ENCODE data around the gene NAAA.
A peak's percentile ranks its signal among the peaks of the same experiment; 100 is the strongest.
"Not testable (repeated sequence)": the region's sequence is repeated elsewhere in the genome, so short reads cannot be mapped to it uniquely, and the experiment has no call there.

NAAA gene

DNA sequence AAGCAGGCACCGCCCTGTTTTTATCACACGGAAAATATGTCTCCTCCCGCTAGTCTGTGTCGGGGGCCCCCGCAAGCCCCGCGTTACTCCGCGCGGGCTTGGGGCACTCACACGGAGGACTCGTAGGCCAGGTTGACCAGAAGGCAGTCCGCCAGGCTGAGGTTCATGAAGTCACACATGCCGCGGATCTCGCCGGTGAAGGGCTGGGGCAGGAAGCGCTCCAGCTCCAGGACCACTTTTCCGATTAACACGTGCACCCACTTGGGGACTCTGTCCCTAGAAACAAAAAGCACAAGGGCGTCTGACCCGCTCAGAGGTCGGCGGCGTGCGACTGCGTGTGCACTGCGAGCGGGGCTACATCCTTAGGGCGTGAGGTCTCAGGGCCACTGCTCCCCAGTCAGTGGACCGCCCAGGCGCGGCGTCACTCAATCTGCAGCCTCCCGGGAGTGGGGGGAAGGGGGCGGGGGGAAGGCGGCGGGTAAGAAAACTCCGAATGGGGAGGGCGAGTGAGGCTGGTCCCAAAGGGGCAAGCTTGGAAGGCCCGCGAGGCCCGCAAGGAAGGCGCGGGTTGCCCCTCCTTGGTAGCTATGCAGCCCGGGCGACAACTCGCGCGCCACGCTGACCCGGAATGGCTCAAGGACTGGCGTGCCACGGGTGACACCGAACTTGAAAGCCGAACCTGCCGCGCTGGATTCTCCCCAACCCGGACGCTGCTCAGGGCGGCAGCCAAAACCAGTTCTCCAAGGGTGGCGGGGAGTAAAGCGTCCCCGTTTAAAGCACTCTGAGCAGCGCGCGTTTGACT is 722 bp downstream of the NAAA start:
- Histone ChIP-seq H3K4me1 (ENCODE audit: control insufficient read depth, low read length) (peaks cover 12% of the 10 kb centered on the region), H4K20me1 (ENCODE audit: control insufficient read depth, insufficient read depth, low read depth, low read length) (no peaks in the 10 kb centered on the region), H3K9me2 (replicated peaks; ENCODE audit: control insufficient read depth, low read length) (no peaks in the 10 kb centered on the region), H3K27ac (ENCODE audit: low read depth, low read length) (peak overlapping the region; percentile 23; the same call in 1 of the 2 replicates), H3K4me2 (ENCODE audit: low read length) (peak overlapping the region; percentile 85), H3K36me3 (ENCODE audit: control insufficient read depth, low read length) (no peaks in the 10 kb centered on the region), H3K4me3 (ENCODE audit: low read length) (peak overlapping the region; percentile 84), H3F3A (ENCODE audit: control insufficient read depth, insufficient read depth) (no peaks in the 10 kb centered on the region), H3K79me2 (ENCODE audit: control insufficient read depth, low read length) (no peaks in the 10 kb centered on the region), H3K9me3 (ENCODE audit: control insufficient read depth, insufficient read depth, low read length) (no peaks in the 10 kb centered on the region), H3K27me3 (ENCODE audit: control insufficient read depth, low read length) (no peaks in the 10 kb centered on the region)
- TF ChIP-seq CTCF (IDR thresholded peaks at IDR 0.05; ENCODE audit: low read depth, low read length, poor library complexity, severe bottlenecking) (no peak), EZH2phosphoT487 (IDR thresholded peaks at IDR 0.05; ENCODE audit: borderline replicate concordance, low read length) (no peak)

DNA sequence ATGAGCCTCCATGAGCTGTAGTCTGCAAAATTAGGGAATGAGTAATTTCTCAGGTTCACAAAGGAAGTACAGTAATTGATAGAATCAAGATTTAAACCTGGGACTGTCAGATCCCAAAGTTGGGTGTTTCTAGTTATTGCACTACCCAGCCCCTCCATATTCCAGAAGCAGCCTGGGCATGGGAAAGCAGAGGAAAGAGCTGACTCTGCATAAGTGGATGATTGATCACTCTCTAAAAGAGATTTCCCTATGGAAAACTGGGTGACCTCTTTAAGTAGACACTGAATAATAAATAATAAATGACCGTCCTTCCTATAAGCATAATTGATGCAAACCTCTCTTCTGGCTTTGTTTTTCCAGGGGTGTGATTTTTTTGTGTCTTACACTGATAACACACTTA is 5.2 kb downstream of the NAAA start:
- Histone ChIP-seq H3K79me2 (ENCODE audit: control insufficient read depth, low read length) (no peaks in the 10 kb centered on the region), H3K27ac (ENCODE audit: low read depth, low read length) (no peak overlapping the region), H4K20me1 (ENCODE audit: control insufficient read depth, insufficient read depth, low read depth, low read length) (no peaks in the 10 kb centered on the region), H3K9me3 (ENCODE audit: control insufficient read depth, insufficient read depth, low read length) (no peaks in the 10 kb centered on the region), H3K4me3 (ENCODE audit: low read length) (no peak overlapping the region), H3K4me2 (ENCODE audit: low read length) (no peak overlapping the region), H3K27me3 (ENCODE audit: control insufficient read depth, low read length) (no peaks in the 10 kb centered on the region), H3F3A (ENCODE audit: control insufficient read depth, insufficient read depth) (no peaks in the 10 kb centered on the region), H3K9me2 (replicated peaks; ENCODE audit: control insufficient read depth, low read length) (no peaks in the 10 kb centered on the region), H3K36me3 (ENCODE audit: control insufficient read depth, low read length) (no peaks in the 10 kb centered on the region; the same call in 1 of the 2 replicates), H3K4me1 (ENCODE audit: control insufficient read depth, low read length) (peaks cover 9% of the 10 kb centered on the region)
- no peak for TF ChIP-seq CTCF (IDR thresholded peaks at IDR 0.05; ENCODE audit: low read depth, low read length, poor library complexity, severe bottlenecking)
- no peak for TF ChIP-seq EZH2phosphoT487 (IDR thresholded peaks at IDR 0.05; ENCODE audit: borderline replicate concordance, low read length)

GRCh38 chr4:75930152-75930551 is 10.7 kb downstream of the NAAA start:
- Histone ChIP-seq H3K4me3 (ENCODE audit: low read length) (no peak overlapping the region), H3K4me2 (ENCODE audit: low read length) (no peak overlapping the region), H3K36me3 (ENCODE audit: control insufficient read depth, low read length) (no peaks in the 10 kb centered on the region; the same call in 1 of the 2 replicates), H3F3A (ENCODE audit: control insufficient read depth, insufficient read depth) (no peaks in the 10 kb centered on the region), H3K27ac (ENCODE audit: low read depth, low read length) (no peak overlapping the region), H4K20me1 (ENCODE audit: control insufficient read depth, insufficient read depth, low read depth, low read length) (no peaks in the 10 kb centered on the region), H3K9me2 (replicated peaks; ENCODE audit: control insufficient read depth, low read length) (no peaks in the 10 kb centered on the region), H3K4me1 (ENCODE audit: control insufficient read depth, low read length) (no peaks in the 10 kb centered on the region), H3K79me2 (ENCODE audit: control insufficient read depth, low read length) (no peaks in the 10 kb centered on the region), H3K27me3 (ENCODE audit: control insufficient read depth, low read length) (no peaks in the 10 kb centered on the region), H3K9me3 (ENCODE audit: control insufficient read depth, insufficient read depth, low read length) (no peaks in the 10 kb centered on the region)
- TF ChIP-seq EZH2phosphoT487 (IDR thresholded peaks at IDR 0.05; ENCODE audit: borderline replicate concordance, low read length) (no peak), CTCF (IDR thresholded peaks at IDR 0.05; ENCODE audit: low read depth, low read length, poor library complexity, severe bottlenecking) (no peak)

DNA sequence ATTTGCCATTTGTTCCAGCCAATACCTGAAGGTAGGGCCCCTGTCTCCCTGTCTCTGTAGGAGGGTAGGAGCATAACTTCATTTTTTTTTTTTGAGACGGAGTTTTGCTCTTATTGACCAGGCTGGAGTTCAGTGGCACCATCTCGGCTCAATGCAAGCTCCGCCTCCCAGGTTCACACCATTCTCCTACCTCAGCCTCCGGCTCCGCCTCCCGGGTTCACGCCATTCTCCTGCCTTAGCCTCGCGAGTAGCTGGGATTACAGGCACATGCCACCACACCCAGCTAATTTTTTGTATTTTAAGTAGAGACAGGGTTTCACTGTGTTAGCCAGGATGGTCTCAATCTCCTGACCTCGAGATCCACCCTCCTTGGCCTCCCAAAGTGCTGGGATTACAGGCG is 15.9 kb downstream of the NAAA start:
- H3K9me3 ChIP-seq (ENCODE audit: control insufficient read depth, insufficient read depth, low read length); H4K20me1 ChIP-seq (ENCODE audit: control insufficient read depth, insufficient read depth, low read depth, low read length); H3K27ac ChIP-seq (ENCODE audit: low read depth, low read length); H3K9me2 ChIP-seq (replicated peaks; ENCODE audit: control insufficient read depth, low read length); H3F3A ChIP-seq (ENCODE audit: control insufficient read depth, insufficient read depth); H3K4me3 ChIP-seq (ENCODE audit: low read length); H3K79me2 ChIP-seq (ENCODE audit: control insufficient read depth, low read length); H3K4me2 ChIP-seq (ENCODE audit: low read length); H3K4me1 ChIP-seq (ENCODE audit: control insufficient read depth, low read length); H3K27me3 ChIP-seq (ENCODE audit: control insufficient read depth, low read length); H3K36me3 ChIP-seq (ENCODE audit: control insufficient read depth, low read length): not testable (repeated sequence)
